Measurements from ENCODE around the gene GDPD2. TPM values are rescaled to one million over a fixed set of nuclear protein-coding genes. Genes with fewer than 3 reads are reported as not detected.
"Not testable (repeated sequence)": the region's sequence is repeated elsewhere in the genome, so short reads cannot be mapped to it uniquely, and the experiment has no call there.

GDPD2 gene, protein sequence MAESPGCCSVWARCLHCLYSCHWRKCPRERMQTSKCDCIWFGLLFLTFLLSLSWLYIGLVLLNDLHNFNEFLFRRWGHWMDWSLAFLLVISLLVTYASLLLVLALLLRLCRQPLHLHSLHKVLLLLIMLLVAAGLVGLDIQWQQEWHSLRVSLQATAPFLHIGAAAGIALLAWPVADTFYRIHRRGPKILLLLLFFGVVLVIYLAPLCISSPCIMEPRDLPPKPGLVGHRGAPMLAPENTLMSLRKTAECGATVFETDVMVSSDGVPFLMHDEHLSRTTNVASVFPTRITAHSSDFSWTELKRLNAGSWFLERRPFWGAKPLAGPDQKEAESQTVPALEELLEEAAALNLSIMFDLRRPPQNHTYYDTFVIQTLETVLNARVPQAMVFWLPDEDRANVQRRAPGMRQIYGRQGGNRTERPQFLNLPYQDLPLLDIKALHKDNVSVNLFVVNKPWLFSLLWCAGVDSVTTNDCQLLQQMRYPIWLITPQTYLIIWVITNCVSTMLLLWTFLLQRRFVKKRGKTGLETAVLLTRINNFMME
- not detected for total RNA-seq

DNA sequence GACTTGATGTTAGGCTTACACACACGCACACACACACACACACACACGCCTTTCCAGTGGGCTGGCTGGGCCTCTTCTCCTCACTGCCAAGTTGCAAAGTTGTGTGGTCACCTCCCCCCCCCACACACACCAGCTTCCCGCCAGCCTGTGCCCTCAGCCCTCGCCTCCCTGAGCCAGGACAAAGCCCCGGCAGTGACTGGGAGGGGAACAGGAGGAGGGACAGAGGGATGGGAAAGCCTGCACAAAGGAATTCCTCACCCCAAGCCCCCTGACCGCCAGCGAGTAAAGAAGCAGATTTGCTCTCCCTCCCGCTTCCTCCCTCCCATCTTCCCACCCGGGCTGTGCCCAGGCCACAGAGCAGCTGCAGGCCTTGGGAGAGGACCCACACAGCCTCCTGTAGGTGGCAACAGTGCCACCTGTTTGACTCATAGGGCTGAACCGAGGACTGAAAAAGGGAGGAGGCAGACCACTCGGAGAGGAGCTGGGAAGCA is at the start of gene GDPD2:
Gene GDPD2 (plus strand): TSS at position 464 of the 491 bp plus-strand sequence. CDS start 1,671 bp downstream, outside the sequence.
- peaks cover 3% of the 10 kb centered on the region for H3K27me3 Mint-ChIP-seq
- no peaks in the 10 kb centered on the region for H3K4me1 Mint-ChIP-seq
- H3K36me3 Mint-ChIP-seq, result peaks cover 2% of the 10 kb centered on the region
- H3K27ac Mint-ChIP-seq, result no peak within 1 kb of the TSS
- no peaks in the 10 kb centered on the region for H3K9me3 Mint-ChIP-seq
- DNase-seq, result no peak
- no peak within 1 kb of the TSS for H3K4me3 Mint-ChIP-seq

DNA sequence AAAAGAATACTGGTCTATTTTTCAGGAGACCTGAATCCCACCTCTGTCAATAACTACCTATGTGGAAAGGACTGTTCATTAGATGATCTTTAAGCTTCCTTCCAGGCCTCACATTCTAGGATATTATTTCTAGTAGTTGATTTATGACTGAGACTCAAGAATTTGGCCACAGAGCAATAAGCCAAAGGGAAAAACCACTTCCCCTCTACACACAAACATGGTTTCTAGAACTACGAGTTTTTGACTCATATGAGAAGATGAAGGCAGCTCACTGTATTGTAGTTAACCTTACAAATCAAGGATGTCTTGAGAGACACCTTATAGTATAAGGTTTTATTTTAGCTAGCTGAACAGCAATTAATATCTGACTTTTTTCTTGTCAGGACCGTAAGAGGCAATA is 36.9 kb upstream of the GDPD2 start:
- no peaks in the 10 kb centered on the region for H3K27me3 Mint-ChIP-seq
- no peak overlapping the region for H3K4me3 Mint-ChIP-seq
- H3K36me3 Mint-ChIP-seq, result peaks cover 25% of the 10 kb centered on the region
- H3K9me3 Mint-ChIP-seq, result no peaks in the 10 kb centered on the region
- H3K4me1 Mint-ChIP-seq, result no peaks in the 10 kb centered on the region
- no peak for DNase-seq
- no peak overlapping the region for H3K27ac Mint-ChIP-seq

DNA sequence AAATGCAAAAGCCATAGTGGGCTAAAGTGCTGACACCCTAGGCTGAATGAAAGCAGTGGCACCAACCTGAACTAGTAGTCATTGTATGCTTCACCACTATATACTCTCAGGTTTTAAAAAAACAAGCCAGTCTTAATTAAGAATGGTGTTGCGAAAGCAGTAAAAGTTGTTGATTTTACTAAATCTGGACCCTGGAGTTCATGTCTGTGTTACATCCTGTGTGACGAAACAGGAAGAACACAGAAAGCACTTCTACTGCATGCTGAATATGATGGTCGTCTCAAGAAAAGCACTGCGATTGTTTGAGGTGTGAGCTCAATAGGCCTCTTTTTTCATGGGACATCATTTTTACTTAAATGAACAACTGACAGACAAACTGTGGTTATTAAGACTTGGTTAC is 24.2 kb upstream of the GDPD2 start:
- Mint-ChIP-seq H3K4me1 (peaks cover 2% of the 10 kb centered on the region), H3K27me3 (no peaks in the 10 kb centered on the region), H3K27ac (peak overlapping the region; percentile 60), H3K9me3 (peaks cover 1% of the 10 kb centered on the region), H3K36me3 (peaks cover 30% of the 10 kb centered on the region), H3K4me3 (no peak overlapping the region)
- DNase-seq, result no peak

DNA sequence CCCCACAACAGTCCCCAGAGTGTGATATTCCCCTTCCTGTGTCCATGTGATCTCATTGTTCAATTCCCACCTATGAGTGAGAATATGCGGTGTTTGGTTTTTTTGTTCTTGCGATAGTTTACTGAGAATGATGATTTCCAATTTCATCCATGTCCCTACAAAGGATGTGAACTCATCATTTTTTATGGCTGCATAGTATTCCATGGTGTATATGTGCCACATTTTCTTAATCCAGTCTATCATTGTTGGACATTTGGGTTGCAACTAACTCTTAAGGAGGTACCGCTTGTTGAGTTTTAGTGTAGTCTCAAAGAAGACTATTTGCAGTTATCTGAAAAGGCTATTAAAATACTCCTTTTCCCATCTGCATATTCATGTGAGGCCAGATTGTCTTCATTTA is 22.9 kb upstream of the GDPD2 start:
- H3K27me3 Mint-ChIP-seq, H3K9me3 Mint-ChIP-seq, H3K4me1 Mint-ChIP-seq, H3K27ac Mint-ChIP-seq, DNase-seq, H3K4me3 Mint-ChIP-seq: not testable (repeated sequence)
- H3K36me3 Mint-ChIP-seq, result peaks cover 32% of the 10 kb centered on the region

DNA sequence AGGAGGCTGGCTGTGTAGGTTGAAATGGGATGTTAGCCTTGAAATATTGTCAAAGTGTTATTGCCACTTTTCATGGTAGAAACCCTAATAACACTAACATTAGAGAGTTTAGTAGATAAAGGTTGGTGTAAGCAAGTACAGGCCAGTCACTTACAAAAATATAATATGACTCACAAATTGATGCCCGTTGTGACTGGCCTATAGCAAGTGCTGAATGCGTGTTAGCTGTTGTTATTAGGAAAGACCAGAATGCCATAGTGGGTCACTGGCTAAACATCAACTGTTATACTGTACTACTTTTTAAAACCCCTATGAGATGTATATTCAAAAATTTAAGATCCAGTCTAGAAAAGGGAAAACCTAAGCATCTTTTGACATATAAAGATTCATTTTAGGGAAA is 20.4 kb upstream of the GDPD2 start:
- DNase-seq, result no peak
- peaks cover 22% of the 10 kb centered on the region for H3K36me3 Mint-ChIP-seq
- no peaks in the 10 kb centered on the region for H3K27me3 Mint-ChIP-seq
- no peaks in the 10 kb centered on the region for H3K9me3 Mint-ChIP-seq
- H3K4me3 Mint-ChIP-seq, result no peak overlapping the region
- no peak overlapping the region for H3K27ac Mint-ChIP-seq
- peaks cover 2% of the 10 kb centered on the region for H3K4me1 Mint-ChIP-seq

DNA sequence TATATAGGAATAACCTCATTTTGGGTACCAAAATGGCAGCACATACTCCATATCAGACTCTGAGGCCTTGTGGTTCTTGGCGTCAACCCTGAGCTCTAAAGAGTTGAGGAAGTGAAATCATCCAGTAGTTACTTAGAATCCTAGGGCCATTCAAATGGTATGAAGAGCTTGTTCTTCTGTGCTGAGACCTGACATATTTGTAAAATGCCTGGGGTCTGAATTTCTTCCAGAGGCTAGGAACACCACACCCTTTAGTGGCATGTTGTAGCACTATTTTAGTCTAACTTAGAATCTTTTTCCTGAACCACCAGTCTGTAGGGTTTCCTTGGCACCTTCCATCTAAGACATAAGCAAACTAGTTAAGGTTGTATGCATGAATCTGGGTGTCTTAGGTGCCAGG is 18.1 kb upstream of the GDPD2 start:
- Mint-ChIP-seq H3K27ac (no peak overlapping the region), H3K4me3 (no peak overlapping the region), H3K4me1 (no peaks in the 10 kb centered on the region), H3K9me3 (no peaks in the 10 kb centered on the region), H3K27me3 (no peaks in the 10 kb centered on the region), H3K36me3 (peaks cover 26% of the 10 kb centered on the region)
- no peak for DNase-seq

DNA sequence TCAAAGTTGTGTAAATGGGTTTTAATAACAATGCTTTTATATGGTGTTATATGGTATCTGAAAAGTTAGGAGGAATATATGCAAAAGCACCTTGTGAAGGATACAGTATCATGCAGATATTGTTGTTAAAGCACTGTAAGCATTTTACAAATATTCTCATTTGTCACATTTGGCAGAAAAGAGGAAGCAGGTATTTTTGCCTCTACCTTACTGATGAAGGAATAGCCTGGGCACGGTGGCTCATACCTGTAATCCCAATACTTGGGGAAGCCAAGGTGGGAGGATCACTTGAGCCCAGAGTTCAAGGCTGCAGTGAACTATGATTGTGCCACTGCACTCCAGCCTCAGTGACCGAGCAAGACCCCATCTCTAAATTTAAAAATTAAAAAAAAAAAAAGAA is 12.2 kb upstream of the GDPD2 start:
- Mint-ChIP-seq H3K27me3 (no peaks in the 10 kb centered on the region), H3K36me3 (peaks cover 7% of the 10 kb centered on the region), H3K9me3 (no peaks in the 10 kb centered on the region), H3K4me3 (no peak overlapping the region), H3K4me1 (no peaks in the 10 kb centered on the region), H3K27ac (no peak overlapping the region)
- DNase-seq, result no peak

DNA sequence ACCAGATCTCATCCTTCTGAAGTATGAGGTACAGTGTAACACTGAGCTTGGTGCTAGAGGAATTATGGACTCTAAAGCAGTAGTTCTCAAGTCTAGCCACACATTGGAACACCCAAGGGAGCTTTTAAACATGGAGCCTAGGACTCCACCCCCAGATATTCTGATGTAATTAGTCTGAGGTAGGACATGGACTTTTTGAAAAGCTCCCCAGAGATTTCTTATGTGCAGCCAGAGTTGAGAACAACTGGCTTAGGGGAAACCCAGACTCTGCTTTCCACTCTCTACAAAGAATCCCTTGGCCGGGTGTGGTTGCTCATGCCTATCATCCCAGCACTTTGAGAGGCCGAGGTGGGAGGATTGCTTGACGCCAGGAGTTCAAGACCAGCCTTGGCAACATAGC is 11.6 kb upstream of the GDPD2 start:
- H3K27ac Mint-ChIP-seq, result no peak overlapping the region
- H3K36me3 Mint-ChIP-seq, result peaks cover 7% of the 10 kb centered on the region
- no peak overlapping the region for H3K4me3 Mint-ChIP-seq
- DNase-seq, result no peak
- no peaks in the 10 kb centered on the region for H3K27me3 Mint-ChIP-seq
- H3K9me3 Mint-ChIP-seq, result no peaks in the 10 kb centered on the region
- H3K4me1 Mint-ChIP-seq, result no peaks in the 10 kb centered on the region

DNA sequence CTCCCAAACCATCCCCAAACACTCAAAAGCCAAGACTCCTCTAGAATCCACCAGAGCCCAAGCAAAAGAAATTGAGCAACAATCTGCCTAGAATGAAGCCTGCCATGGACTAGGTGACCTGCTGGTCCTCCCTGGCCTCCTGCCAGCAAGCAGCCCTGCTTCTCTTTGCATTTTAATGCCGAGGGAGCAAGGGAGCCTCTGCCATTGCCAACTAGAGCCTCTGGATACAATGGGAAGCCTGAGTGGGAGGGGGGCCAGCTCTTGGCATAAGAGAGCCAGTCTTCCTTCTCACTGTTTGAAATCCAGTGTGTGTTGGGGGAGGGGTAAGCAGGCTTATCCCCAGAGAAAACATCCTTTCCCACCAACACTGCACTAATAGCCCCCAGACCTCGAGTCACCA is 1.5 kb upstream of the GDPD2 start:
- Mint-ChIP-seq H3K4me1 (no peaks in the 10 kb centered on the region), H3K27me3 (peaks cover 3% of the 10 kb centered on the region), H3K9me3 (no peaks in the 10 kb centered on the region), H3K36me3 (peaks cover 2% of the 10 kb centered on the region), H3K27ac (no peak overlapping the region), H3K4me3 (no peak overlapping the region)
- no peak for DNase-seq

DNA sequence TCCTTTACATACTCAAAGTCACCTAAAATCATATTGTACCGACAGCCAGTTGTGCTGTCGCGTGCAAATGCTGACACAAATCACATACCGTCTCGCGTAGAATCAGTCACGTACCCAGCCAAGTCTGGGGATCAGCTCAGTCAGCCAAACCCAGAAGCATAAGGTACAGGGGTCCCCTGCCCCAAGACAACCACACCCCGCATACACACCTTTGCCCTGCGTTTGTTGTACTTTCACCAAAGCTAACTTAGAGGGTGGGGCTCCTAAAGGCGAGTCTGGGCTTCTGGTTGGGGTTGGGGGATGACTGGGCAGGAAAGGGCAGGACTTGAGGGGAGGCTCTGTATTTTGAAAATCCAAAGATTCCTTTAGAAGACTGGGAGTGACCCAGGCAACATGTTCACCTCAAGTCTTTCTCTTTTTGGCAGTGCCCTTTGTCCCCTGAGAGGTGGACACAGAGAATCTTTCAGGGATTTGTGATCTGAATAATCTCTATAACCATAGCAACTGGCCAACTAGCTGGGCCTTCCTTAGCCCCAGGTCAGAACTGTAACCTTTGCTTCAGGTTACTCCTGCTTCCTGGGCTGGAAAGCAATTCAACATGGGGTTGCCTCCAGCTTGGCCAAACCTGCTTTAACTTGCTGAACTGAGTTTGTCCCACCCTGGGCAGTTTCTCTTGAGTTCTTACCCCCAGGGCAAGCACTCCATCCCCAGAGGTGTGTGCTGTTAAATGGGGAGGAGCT is 992 bp downstream of the GDPD2 start:
- no peak for DNase-seq
- no peaks in the 10 kb centered on the region for H3K9me3 Mint-ChIP-seq
- no peaks in the 10 kb centered on the region for H3K4me1 Mint-ChIP-seq
- no peak overlapping the region for H3K4me3 Mint-ChIP-seq
- no peak overlapping the region for H3K27ac Mint-ChIP-seq
- H3K36me3 Mint-ChIP-seq, result peaks cover 2% of the 10 kb centered on the region
- peaks cover 3% of the 10 kb centered on the region for H3K27me3 Mint-ChIP-seq

DNA sequence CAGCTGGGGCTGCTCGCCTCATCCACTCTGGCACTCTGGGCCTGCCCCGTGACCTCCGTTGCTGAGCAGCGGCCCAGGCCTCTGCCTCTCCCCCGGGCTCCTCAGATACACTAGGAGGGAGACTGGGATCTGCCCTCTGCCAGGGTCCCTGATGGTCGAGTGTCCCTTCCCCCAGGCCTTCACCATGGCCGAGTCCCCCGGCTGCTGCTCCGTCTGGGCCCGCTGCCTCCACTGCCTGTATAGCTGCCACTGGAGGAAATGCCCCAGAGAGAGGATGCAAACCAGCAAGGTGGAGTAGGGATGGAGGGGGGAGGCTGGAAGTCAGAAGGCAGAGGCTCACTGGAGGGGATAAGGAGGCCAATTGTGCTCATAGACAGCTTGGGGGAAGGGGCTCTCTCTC is 1.7 kb downstream of the GDPD2 start:
- no peak overlapping the region for H3K4me3 Mint-ChIP-seq
- DNase-seq, result no peak
- H3K27ac Mint-ChIP-seq, result no peak overlapping the region
- H3K9me3 Mint-ChIP-seq, result no peaks in the 10 kb centered on the region
- H3K27me3 Mint-ChIP-seq, result peaks cover 3% of the 10 kb centered on the region
- peaks cover 2% of the 10 kb centered on the region for H3K36me3 Mint-ChIP-seq
- H3K4me1 Mint-ChIP-seq, result no peaks in the 10 kb centered on the region

DNA sequence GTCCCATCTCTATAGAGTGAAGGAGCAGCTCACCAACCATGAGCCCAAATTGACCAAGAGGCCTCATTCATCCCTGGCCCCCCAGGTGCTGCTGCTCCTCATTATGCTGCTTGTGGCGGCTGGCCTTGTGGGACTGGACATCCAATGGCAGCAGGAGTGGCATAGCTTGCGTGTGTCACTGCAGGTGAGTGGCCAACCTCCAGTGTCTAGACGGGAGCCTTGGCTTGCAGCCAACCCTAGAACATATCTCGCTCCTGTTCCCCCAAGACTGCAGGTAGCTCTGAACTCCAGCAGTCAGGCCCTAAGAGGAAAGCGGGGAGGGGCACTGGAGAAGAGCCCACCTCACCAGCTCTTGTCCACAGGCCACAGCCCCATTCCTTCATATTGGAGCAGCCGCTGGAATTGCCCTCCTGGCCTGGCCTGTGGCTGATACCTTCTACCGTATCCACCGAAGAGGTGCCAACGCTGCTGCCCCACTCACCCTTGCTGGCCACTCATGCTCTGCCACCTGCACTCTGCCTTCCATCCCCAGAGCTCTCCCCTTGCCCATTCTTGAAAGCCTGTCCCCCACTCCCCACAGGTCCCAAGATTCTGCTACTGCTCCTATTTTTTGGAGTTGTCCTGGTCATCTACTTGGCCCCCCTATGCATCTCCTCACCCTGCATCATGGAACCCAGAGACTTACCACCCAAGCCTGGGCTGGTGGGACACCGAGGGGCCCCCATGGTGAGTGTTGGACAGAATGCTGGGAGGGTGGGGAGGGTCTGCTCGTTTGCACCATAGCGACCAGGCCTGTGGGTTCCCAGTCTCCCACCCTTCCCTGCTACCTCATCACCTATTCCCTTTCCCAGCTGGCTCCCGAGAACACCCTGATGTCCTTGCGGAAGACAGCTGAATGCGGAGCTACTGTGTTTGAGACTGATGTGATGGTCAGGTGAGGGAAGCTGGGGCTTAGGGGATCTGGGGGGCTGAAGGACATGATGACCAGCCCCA is 3.5 kb downstream of the GDPD2 start:
- H3K4me1 Mint-ChIP-seq, result no peaks in the 10 kb centered on the region
- no peaks in the 10 kb centered on the region for H3K36me3 Mint-ChIP-seq
- no peak overlapping the region for H3K27ac Mint-ChIP-seq
- no peaks in the 10 kb centered on the region for H3K9me3 Mint-ChIP-seq
- H3K4me3 Mint-ChIP-seq, result no peak overlapping the region
- DNase-seq, result no peak
- H3K27me3 Mint-ChIP-seq, result peaks cover 3% of the 10 kb centered on the region

DNA sequence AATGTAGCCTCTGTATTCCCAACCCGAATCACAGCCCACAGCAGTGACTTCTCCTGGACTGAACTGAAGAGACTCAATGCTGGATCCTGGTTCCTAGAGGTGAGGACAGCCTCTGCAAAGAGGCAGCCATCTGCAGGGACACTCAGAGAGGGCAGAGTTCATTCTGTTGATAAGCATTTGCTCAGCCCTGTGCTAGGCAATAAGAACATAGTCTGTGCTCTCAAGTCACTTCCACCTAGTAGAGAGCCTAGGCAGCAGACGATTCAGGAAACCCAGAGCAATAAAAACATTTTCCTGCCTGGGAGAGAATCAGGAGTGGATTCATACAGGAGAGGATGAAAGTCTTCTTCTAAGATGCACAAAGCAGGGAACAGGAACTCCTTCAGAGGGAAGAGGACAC is 4.3 kb downstream of the GDPD2 start:
- Mint-ChIP-seq H3K36me3 (no peaks in the 10 kb centered on the region), H3K4me3 (no peak overlapping the region), H3K27me3 (peaks cover 3% of the 10 kb centered on the region), H3K9me3 (no peaks in the 10 kb centered on the region), H3K27ac (no peak overlapping the region), H3K4me1 (no peaks in the 10 kb centered on the region)
- DNase-seq, result no peak

DNA sequence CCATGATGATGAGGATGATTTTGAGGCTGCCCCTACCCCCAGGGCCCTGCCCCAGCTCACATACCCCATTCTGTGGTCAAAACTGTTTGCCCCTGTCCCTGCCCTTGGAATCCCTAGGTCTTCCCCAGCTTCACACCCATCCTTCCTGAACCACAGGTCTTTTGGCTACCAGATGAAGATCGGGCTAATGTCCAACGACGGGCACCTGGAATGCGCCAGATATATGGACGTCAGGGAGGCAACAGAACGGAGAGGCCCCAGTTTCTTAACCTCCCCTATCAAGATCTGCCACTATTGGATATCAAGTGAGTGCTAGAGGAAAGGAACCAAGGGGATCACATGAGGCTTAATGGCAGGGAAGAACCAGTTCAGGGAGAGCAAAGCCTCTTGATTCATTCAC is 6.6 kb downstream of the GDPD2 start:
- Mint-ChIP-seq H3K9me3 (no peaks in the 10 kb centered on the region), H3K27ac (no peak overlapping the region), H3K4me3 (no peak overlapping the region), H3K4me1 (peaks cover 6% of the 10 kb centered on the region), H3K36me3 (no peaks in the 10 kb centered on the region), H3K27me3 (no peaks in the 10 kb centered on the region)
- no peak for DNase-seq
